Stimulated activated CD4-positive, alpha-beta T cell treated with anti-CD3 and anti-CD28 coated beads, TNF-alpha, amount 100 ng/mL, for 1 hour (primary cell): ENCODE results near the gene DEXI.

ENCODE experiments used
- DNase-seq, 3 donors: peaks; one replicate each; pipeline ENCODE4 v3.0.0-alpha.2; 2020; ENCODE audit warnings: low read depth in 3 of 3, low spot score in 1 of 3

The DEXI gene

DNA sequence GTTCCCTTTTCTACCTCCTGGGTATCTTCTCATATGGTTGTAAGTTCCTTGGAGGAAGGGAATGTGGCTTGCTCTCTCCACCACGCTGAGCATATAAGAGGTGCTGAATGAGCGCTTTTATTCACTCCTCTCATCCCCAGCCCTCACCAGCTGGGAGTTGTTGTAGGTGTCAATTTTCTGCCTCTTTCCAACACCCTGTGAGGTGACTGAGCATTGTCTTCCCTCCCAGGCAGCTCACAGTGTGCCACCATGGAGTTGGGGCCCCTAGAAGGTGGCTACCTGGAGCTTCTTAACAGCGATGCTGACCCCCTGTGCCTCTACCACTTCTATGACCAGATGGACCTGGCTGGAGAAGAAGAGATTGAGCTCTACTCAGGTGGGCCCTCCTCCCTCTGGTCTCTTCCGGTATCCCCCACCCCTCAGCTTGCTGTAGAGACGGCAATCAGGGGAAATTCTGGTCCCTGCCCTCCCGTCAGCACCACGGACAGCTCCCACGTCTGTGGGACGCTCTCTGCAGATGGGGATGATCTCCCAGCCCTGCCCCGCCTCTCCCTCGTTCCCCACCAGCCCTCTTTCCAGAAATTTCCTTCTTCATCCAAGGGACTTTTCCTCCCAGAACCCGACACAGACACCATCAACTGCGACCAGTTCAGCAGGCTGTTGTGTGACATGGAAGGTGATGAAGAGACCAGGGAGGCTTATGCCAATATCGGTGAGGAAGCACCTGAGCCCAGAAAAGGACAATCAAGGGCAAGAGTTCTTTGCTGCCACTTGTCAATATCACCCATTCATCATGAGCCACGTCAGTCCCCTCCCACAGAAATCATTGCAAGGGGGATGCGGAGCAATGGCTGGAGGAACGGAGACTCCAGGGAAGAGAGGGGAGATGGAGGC is 47.0 kb downstream of the DEXI start:
- DNase-seq, result no peak

- no peak for DNase-seq
These were observed 49.4 kb downstream of the DEXI start for GRCh38 chr16:10892782-10893318.

DNA sequence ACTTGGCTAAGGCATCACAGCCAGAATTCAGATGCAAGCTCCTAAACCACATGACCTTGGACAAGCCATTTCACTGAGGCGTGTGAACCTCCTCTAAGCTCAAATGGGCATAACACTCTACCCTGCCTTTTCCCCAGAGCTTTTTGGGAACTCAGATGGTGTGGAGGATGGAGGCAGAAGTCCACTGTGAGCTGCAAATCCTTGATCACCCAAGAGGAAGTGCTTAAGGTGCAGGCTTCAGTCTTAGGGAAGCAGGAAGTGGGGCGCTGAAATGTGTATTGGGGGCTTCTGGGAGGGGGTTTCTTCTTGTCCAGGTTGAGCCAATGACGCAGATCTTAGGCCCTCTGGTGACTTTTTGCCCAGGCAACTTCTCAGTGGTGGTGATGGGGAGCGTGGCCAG is 52.4 kb downstream of the DEXI start:
- no peak for DNase-seq

GRCh38 chr16:10888320-10888937 is 53.8 kb downstream of the DEXI start:
- no peak for DNase-seq

- no peak for DNase-seq
These were observed 57.0 kb downstream of the DEXI start for GRCh38 chr16:10885246-10885645.

DNA sequence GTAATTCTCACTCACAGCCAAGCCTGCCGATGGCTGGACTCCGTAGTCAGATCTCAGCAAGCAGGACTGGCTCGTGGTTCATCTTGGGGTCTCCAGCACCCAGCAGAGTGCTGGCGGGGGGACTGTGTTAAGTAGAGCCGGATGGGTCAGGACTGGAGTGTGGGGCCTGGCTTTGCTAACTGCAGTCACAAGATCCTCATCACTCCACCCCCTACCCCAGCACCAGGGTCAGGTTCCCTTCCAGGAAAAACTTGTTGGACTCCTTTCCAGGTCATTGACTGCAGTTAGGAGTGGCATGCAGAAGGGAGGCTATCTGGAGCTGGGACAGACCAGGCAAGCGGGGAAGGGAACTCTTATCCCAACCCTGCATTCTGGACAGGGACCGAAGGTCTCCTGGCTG is 59.3 kb downstream of the DEXI start:
- no peak for DNase-seq

DNA sequence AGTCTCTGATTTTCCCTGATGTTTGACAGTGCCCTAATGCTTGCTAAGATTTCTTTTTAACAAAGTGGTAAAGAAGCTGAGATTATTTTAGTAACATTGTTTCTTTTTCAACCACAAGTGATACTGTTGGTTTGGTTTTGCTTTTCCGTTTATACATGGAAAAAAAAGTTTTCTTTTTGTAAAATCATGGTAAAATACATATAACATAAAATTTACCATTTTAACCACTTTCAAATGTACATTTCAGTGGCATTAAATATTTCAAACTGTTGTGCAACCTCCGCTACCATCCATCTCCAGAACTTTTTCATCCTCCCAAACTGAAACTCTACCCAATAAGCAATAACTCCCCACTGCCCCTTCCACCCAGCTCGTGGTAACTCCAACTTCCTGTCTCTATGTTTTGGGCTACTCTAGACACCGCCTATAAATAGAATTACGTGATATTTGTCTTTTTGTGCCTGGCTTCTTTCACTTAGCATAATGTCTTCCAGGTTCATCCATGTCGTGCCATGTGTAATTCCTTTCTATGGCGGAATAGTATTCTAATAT is 60.7 kb downstream of the DEXI start:
- DNase-seq, result no peak

DNA sequence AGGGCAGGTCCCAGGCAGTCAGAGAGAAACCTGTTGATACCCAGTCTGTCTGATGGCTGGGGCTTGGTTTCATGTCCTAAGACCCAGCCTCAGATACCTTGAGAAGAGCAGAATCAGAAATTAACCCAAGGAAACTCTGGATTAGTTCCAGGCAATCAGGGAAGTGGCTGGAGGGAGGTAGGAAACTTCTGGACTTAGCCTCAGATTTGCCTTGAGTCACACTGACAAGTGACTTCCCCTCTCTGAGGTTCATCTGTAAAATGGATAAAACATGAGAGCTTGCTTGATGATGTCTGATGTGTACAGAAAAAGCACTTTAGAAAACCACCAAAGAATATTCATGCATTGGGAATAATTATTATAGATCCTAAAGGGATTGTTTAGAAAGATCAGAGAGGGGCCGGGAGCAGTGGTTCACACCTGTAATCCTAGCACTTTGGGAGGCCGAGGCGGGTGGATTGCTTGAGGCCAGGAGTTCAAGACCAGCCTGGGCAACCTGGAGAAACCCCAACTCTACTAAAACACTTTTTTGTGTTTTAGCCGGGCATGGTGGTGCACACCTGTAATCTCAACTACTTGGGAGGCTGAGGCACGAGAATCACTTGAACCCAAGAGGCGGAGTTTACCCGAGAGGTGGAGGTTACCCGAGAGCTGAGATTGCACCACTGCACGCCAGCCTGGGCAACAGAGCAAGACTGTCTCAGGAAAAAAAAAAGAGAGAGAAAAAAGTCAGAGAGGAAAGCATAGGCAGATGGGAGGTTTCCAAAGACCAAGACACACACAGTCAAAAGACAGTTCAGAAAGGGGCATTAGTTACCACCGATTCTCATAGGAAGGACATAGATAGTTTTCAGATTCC is 61.4 kb downstream of the DEXI start:
- no peak for DNase-seq

GRCh38 chr16:10879681-10880589 is 62.3 kb downstream of the DEXI start:
- no peak for DNase-seq
